AG09309 (cell line): ENCODE results near the gene CKMT2.

Experiments used
- DNase-seq: peaks from one replicate; pipeline ENCODE4 v3.0.0-alpha.2; 2010; ENCODE audit warnings: low read depth
- H3K4me3 ChIP-seq: 2 replicates; pipeline ENCODE4 v1.5.1; 2011; ENCODE audit warnings: mild to moderate bottlenecking, low read depth, low read length, moderate library complexity; ENCODE audit not compliant: control insufficient read depth
- CTCF ChIP-seq: IDR thresholded peaks from 2 replicates; pipeline ENCODE4 v1.5.1; 2011; ENCODE audit warnings: mild to moderate bottlenecking, low read depth, low read length, inconsistent platforms; ENCODE audit not compliant: insufficient read depth, control insufficient read depth; ENCODE audit errors: missing control alignments

The CKMT2 gene

DNA sequence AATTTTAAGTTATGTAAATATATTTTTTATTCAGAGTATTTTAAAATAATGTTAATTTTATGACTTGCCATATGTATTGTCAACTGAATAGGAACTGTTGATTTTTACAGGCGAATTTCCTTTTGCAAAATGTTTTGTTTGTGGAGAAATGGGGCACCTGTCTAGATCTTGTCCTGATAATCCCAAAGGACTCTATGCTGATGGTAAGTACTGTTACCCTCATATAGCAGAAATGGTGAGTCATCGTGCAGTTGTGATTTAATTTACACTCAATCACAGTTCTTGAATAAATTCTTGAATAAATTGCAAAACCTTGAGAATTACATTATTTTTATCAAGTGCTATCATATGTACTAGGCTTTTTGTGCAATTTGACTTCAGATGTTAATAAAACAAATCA is 75.7 kb downstream of the CKMT2 start:
- TF ChIP-seq CTCF, result no peak
- no peak for DNase-seq
- H3K4me3 ChIP-seq, result no peak overlapping the region

DNA sequence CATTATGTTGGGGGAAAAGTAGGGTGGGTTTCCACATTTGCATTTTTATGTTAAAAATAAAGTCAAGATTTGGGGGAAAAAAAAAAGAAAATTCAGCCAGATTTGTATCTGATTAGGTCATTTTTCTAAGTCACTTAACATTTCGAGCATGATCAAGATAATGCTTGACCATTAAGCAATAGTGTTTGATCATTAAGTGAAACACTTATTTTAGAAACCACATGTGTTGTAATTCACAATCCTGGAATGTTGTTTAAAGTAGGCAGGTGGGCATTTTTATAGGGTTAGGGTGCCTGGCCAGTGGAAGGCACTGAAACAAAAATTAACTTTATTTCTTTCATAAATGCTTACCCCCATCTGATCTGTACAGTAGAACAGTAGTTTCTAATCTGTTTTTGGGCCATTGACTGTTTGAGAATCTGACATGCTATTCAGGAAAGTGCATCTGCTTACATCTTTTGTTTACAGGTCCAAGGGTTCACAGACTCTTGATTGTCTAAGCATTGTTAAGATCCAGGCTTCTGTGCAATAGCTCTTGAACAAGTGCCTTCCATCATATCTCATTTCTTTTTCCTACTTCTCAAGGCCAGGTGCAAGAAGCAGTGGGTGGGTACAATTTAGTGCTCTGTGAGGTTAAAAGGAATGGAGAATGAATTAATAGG is 77.4 kb downstream of the CKMT2 start:
- TF ChIP-seq CTCF, result no peak
- DNase-seq, result no peak

GRCh38 chr5:81313278-81313677 is 80.2 kb downstream of the CKMT2 start:
- H3K4me3 ChIP-seq, result no peak overlapping the region
- DNase-seq, result no peak
- no peak for TF ChIP-seq CTCF

More for the DNA sequence above, 77.4 kb downstream of the CKMT2 start:
- no peak overlapping the region for H3K4me3 ChIP-seq

DNA sequence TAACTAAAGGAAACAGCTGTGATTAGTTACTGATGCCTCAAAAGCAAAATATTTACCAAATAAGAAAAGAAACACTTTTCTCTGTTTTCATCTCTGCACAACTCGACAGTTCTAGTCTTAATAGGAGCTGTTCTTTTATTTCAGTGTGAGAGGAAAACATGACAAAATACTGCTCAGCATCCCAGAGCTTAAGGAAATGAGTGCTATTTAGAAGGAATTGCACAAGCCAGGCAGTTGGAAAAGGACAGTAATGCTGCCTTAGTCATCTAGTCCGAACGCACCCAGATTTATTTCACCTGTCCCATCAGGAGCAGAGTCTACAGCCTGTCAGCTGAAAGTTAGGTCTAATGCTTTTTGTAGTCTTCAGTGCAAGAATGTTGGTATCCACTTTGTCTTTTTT is 80.6 kb downstream of the CKMT2 start:
- H3K4me3 ChIP-seq, result no peak overlapping the region
- no peak for TF ChIP-seq CTCF
- DNase-seq, result no peak

DNA sequence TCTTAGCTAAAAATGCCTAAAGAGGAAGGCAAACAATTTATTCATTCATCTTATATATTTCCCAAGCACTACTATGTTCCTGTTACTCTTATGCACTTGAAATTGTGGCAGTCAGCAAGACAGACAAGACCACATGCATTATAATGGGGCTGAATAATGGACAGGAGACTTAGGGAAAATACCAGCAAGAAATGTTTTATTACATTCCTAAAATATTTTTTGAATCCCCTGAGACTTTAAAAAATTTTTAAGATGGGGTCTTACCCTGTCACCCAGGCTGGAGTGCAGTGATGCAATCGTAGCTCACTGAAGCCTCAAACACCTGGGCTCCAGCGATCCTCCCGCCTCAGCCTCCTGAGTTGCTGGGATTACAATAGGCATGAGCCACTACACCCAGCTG is 81.5 kb downstream of the CKMT2 start:
- H3K4me3 ChIP-seq, result no peak overlapping the region
- DNase-seq, result no peak
- TF ChIP-seq CTCF, result no peak

DNA sequence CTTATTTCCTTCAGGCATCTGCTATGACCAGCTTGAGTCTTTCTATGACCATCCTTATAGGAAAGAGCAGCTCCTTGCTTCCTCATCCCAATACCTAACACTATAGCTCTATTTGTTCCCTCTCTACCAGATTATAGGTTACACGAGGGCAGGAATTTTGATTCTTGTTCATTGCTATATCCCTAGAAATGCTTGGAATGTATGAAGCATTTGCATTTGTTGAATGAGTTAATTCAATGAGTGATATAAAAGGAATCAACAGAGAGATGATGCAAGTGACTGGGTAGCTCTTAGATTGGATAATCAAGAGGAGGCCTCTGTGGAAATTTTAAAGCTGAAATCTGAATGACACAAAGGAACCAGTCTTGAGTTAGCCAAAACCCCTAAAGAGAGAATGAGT is 82.2 kb downstream of the CKMT2 start:
- peak; percentile 46 for DNase-seq
- TF ChIP-seq CTCF, result no peak
- no peak overlapping the region for H3K4me3 ChIP-seq
